IgD-negative memory B cell (primary cell): ENCODE measurements around the gene FIS1. TPM values are rescaled to one million over a fixed set of nuclear protein-coding genes. Genes with fewer than 3 reads are reported as not detected.

Source experiments
- H3K27ac Mint-ChIP-seq, 3 donors: one replicate each; pipeline ENCODE4 v1.8.0; 2020 to 2022; ENCODE audit warnings: mild to moderate bottlenecking in 3 of 3, mixed read lengths in 3 of 3, moderate library complexity in 1 of 3
- H3K27me3 Mint-ChIP-seq: one replicate; pipeline ENCODE4 v1.8.0; 2021; ENCODE audit warnings: mixed read lengths
- H3K36me3 Mint-ChIP-seq: one replicate; pipeline ENCODE4 v1.8.0; 2020; ENCODE audit warnings: mild to moderate bottlenecking, mixed read lengths
- H3K4me1 Mint-ChIP-seq, 3 donors: one replicate each; pipeline ENCODE4 v1.8.0; 2020 to 2022; ENCODE audit warnings: mixed read lengths in 3 of 3, mild to moderate bottlenecking in 1 of 3
- H3K4me3 Mint-ChIP-seq, 4 donors: one replicate each; pipeline ENCODE4 v1.8.0; 2020 to 2022; ENCODE audit warnings: mild to moderate bottlenecking in 4 of 4, mixed read lengths in 4 of 4, moderate library complexity in 3 of 4
- H3K9me3 Mint-ChIP-seq, 3 donors: one replicate each; pipeline ENCODE4 v1.8.0; 2020 to 2021; ENCODE audit warnings: mixed read lengths in 3 of 3, mild to moderate bottlenecking in 1 of 3
- polyA plus RNA-seq: library from polyadenylated mRNA; unstranded; fragments of 300-500 nt; fragmentation: Illumina TruSeq; gene quantifications from one replicate; pipeline ENCODE4 v1.2.3, GENCODE V29; 2021

Gene FIS1
- polyA plus RNA-seq, 1 donor from 2014 or later = 172 TPM

DNA sequence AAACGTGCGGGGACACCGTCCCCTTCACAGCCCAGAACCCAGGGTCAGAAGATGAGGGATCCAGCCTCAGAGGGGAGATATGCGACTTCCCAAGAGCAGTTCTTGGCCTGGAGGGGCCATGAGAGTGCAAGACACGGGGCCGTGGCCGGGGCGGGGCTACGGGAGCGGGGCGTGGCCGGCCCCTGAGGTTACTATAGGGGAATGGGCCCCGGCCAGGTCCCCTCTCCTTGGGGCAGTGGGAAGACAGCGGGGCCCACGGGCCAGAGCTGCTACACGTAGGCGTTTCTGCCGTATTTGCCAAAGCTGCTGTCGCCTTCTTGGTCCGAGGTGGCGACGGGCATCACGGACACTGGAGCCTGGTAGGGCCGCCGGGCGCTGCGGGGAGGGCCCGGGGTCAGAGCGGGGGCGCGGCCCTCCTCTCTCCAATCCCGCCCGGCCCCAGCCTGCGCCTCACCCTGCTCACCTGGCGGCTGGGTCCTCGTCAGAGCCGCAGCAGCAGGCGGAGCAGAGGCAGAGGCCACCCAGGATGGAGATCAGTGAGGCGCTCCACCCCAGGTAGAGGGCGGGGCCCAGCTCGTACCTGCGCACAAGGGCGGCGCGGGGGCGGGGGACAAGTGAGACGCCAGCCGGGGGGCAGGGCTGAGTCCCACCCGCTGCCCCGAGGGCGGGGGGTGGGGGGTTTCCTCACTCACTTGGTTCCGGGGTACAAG is 12.6 kb downstream of the FIS1 start:
- peak overlapping the region in 1 of 3 donors; percentile 74 for H3K27ac Mint-ChIP-seq

GRCh38 chr7:101231644-101232043 is 13.2 kb downstream of the FIS1 start:
- Mint-ChIP-seq H3K36me3 (no peaks in the 10 kb centered on the region), H3K4me1 (peaks cover 0 to 3% (median 2%) of the 10 kb centered on the region in 3 donors), H3K4me3 (no peak overlapping the region), H3K9me3 (no peaks in the 10 kb centered on the region), H3K27ac (peak overlapping the region in 1 of 3 donors; percentile 74), H3K27me3 (no peaks in the 10 kb centered on the region)

More for the DNA sequence above, 12.6 kb downstream of the FIS1 start:
- Mint-ChIP-seq H3K36me3 (no peaks in the 10 kb centered on the region), H3K4me1 (peaks cover 0 to 3% (median 2%) of the 10 kb centered on the region in 3 donors), H3K27me3 (no peaks in the 10 kb centered on the region), H3K9me3 (no peaks in the 10 kb centered on the region), H3K4me3 (no peak overlapping the region)

DNA sequence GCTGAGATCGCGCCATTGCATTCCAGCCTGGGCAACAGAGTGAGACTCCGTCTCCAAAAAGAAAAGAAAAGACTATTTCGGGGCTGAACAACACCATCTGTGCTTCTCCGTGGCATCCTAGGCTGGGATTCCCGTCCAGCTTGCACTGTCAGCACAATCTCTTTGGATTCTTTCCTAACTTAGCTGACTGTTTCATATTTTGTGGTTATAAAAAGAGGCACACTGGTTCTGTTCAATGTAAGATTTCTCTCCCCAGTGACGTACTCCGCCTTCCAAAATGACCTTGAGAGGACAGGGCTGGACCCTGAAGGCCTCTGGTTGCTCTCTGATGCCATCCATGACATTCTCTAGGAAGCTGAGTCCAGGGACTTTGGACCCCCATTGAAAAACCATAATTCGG is 18.2 kb downstream of the FIS1 start:
- H3K27me3 Mint-ChIP-seq = no peaks in the 10 kb centered on the region
- no peak overlapping the region for H3K27ac Mint-ChIP-seq
- peaks cover 0 to 6% (median 2%) of the 10 kb centered on the region in 3 donors for H3K4me1 Mint-ChIP-seq

DNA sequence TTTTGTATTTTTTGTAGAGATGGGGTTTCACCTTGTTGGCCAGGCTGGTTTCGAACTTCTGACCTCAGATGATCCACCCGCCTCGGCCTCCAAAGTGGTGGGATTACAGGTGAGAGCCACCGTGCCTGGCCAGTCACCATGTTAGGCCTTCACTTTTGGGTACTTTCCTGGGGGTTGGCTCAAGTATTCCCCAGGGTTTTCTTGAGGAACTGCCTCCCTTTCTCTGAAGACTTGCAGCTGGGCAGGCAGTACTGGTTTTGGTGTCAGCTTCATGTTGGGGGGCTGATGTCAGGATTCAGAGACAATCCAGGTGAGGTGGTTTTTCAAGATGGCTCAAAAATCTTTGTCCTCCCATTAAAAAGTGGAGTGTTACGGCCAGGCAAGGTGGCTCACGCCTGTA is 19.2 kb downstream of the FIS1 start:
- peaks cover 0 to 5% (median 5%) of the 10 kb centered on the region in 3 donors for H3K4me1 Mint-ChIP-seq
- H3K27me3 Mint-ChIP-seq = no peaks in the 10 kb centered on the region
- peaks cover 4% of the 10 kb centered on the region for H3K36me3 Mint-ChIP-seq
- H3K4me3 Mint-ChIP-seq = no peak overlapping the region
- H3K27ac Mint-ChIP-seq = no peak overlapping the region
- H3K9me3 Mint-ChIP-seq = no peaks in the 10 kb centered on the region

More for the DNA sequence above, 18.2 kb downstream of the FIS1 start:
- no peaks in the 10 kb centered on the region for H3K9me3 Mint-ChIP-seq
- peaks cover 4% of the 10 kb centered on the region for H3K36me3 Mint-ChIP-seq
- no peak overlapping the region for H3K4me3 Mint-ChIP-seq

DNA sequence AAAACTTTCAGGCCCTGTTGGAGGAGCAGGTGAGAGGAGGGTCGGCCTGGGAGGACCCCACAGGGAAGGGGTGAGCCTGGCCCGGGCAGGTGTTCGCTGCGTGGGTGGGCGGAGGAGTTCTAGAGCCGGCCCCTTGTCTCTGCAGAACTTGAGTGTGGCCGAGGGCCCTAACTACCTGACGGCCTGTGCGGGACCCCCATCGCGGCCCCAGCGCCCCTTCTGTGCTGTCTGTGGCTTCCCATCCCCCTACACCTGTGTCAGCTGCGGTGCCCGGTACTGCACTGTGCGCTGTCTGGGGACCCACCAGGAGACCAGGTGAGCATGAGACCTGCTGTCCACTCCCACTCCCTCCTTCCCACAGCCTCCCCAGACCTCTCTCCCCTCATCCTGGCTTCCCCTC is 21.4 kb downstream of the FIS1 start:
- H3K4me1 Mint-ChIP-seq = peaks cover 7 to 16% (median 12%) of the 10 kb centered on the region in 3 donors
- H3K36me3 Mint-ChIP-seq = peaks cover 4% of the 10 kb centered on the region
- H3K27ac Mint-ChIP-seq = no peak overlapping the region
- no peaks in the 10 kb centered on the region for H3K9me3 Mint-ChIP-seq
- no peaks in the 10 kb centered on the region for H3K27me3 Mint-ChIP-seq
- H3K4me3 Mint-ChIP-seq = peak overlapping the region in 1 of 4 donors; percentile 47

DNA sequence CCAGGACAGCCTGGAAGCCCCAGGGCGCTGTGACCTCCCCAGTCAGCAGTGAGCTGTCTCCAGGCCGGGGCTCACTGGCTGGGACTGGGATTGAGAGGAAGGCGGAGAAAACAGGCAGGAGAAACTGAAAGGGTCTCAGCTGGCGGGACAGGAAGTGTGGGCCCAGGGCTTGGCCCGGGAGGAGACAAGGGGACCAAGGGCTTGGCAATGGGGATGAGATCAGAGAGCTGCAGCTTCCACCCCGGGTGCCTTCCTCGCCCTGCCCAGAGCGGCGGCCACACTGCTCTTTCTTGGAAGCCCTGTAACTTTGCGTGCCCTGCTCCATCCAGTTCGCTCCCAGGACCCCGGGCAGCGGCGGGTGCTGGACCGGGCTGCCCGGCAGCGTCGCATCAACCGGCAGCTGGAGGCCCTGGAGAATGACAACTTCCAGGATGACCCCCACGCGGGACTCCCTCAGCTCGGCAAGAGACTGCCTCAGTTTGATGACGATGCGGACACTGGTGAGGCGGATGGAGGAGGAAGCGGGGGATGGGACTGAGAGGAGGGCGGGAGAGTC is 22.5 kb downstream of the FIS1 start:
- H3K4me3 Mint-ChIP-seq = no peak overlapping the region
- H3K9me3 Mint-ChIP-seq = no peaks in the 10 kb centered on the region
- H3K27ac Mint-ChIP-seq = no peak overlapping the region
- H3K36me3 Mint-ChIP-seq = peaks cover 4% of the 10 kb centered on the region
- peaks cover 12 to 17% (median 16%) of the 10 kb centered on the region in 3 donors for H3K4me1 Mint-ChIP-seq
- peaks cover 2% of the 10 kb centered on the region for H3K27me3 Mint-ChIP-seq

DNA sequence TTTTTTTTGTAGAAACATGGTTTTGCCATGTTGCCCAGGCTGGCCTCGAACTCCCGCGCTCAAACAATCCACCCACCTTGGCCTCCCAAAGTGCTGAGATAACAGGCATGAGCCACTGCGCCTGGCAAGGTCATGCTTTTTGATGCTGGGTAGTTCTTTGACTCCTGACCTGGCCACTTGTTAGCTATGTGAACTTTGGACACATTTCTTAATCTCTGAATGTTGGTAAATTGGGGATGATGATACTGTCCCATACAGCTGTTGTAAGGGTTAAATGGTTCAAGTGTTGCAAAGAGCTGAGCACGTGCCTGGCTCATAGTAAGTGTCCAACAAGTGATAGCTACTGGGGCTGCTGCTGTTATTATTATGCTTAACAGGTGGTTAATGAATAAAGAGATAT is 24.6 kb downstream of the FIS1 start:
- no peaks in the 10 kb centered on the region for H3K9me3 Mint-ChIP-seq
- peak overlapping the region in 2 of 4 donors; percentile 10 to 12 for H3K4me3 Mint-ChIP-seq
- peaks cover 4% of the 10 kb centered on the region for H3K36me3 Mint-ChIP-seq
- peak overlapping the region in 1 of 3 donors; percentile 9 for H3K27ac Mint-ChIP-seq
- peaks cover 2% of the 10 kb centered on the region for H3K27me3 Mint-ChIP-seq
- H3K4me1 Mint-ChIP-seq = peaks cover 12 to 19% (median 19%) of the 10 kb centered on the region in 3 donors

- Mint-ChIP-seq H3K4me1 (peaks cover 12 to 19% (median 16%) of the 10 kb centered on the region in 3 donors), H3K9me3 (no peaks in the 10 kb centered on the region), H3K27ac (peak overlapping the region; percentile 84 to 95 (median 95)), H3K4me3 (peak overlapping the region; percentile 92 to 97 (median 94)), H3K36me3 (peaks cover 4% of the 10 kb centered on the region), H3K27me3 (peaks cover 2% of the 10 kb centered on the region)
These were observed 26.4 kb downstream of the FIS1 start for GRCh38 chr7:101218236-101219125.

GRCh38 chr7:101217388-101218235 is 27.3 kb downstream of the FIS1 start, which contains the start of the genes PLOD3 and ZNHIT1:
Gene PLOD3 (minus strand): TSS chr7:101217581. CDS start chr7:101217274, 307 bp downstream.
Gene ZNHIT1 (plus strand): TSS chr7:101218165. CDS start chr7:101218196, 31 bp downstream.
- Mint-ChIP-seq H3K27ac (peak within 1 kb of the TSS; percentile 84 to 95 (median 95)), H3K36me3 (peaks cover 4% of the 10 kb centered on the region), H3K4me3 (peak within 1 kb of the TSS; percentile 92 to 97 (median 94)), H3K9me3 (no peaks in the 10 kb centered on the region), H3K27me3 (peaks cover 2% of the 10 kb centered on the region), H3K4me1 (peaks cover 12 to 19% (median 16%) of the 10 kb centered on the region in 3 donors)

- Mint-ChIP-seq H3K4me3 (peak overlapping the region; percentile 92 to 97 (median 94)), H3K27ac (peak overlapping the region; percentile 67 to 95 (median 84)), H3K27me3 (peaks cover 2% of the 10 kb centered on the region), H3K9me3 (no peaks in the 10 kb centered on the region), H3K36me3 (peaks cover 2% of the 10 kb centered on the region), H3K4me1 (peaks cover 12 to 19% (median 16%) of the 10 kb centered on the region in 3 donors)
These were observed 28.0 kb downstream of the FIS1 start for GRCh38 chr7:101216860-101217387.

DNA sequence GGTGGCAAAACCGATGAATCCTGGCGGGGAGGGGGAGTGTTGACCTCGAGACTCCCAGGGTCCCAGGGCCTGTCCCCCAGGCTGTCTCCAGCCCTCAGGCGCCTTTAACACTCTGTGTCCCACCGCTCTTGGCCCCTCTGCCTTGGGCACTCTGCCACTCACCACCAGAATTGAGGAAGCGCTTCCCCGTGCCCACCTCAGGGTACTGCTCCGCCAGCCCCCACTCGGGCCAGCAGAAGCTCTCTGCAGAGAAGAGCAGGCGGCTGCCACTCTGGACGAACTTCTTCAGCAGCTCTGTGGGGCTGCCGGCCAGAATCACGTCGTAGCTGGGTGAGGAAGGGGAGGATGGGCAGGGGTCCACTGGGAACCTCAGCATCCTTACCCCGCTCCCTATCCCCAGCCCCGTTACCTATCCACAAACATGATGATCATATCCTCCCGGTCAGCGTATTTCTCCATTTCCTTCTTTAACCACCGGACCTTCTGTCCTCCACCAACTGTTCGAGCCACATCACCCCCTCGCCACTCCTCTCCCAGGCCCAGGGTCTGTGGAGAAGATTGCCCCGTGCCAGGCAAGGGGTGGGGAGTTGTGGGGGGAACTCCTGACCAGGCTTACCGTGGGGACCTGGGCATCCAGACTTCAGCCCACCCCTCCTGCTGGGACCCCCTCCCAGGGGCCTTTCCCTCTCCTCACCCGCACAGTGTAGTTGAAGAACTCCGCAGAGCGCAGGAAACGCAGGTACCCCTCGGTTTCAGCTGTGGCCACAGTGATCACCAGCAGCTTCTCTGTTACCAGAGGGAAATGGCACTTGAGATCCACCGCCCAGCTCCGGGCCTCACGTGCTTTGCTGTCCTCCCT is 28.7 kb downstream of the FIS1 start:
- Mint-ChIP-seq H3K4me1 (peaks cover 12 to 17% (median 16%) of the 10 kb centered on the region in 3 donors), H3K9me3 (no peaks in the 10 kb centered on the region), H3K27me3 (peaks cover 2% of the 10 kb centered on the region), H3K4me3 (peak overlapping the region; percentile 92 to 97 (median 94)), H3K27ac (peak overlapping the region in 2 of 3 donors; percentile 67 to 84), H3K36me3 (peaks cover 2% of the 10 kb centered on the region)

- Mint-ChIP-seq H3K9me3 (no peaks in the 10 kb centered on the region), H3K27me3 (no peaks in the 10 kb centered on the region)
These were observed 32.9 kb downstream of the FIS1 start for GRCh38 chr7:101212014-101212413.

GRCh38 chr7:101211501-101211900 is 33.4 kb downstream of the FIS1 start:
- Mint-ChIP-seq H3K36me3 (peaks cover 5% of the 10 kb centered on the region), H3K27ac (no peak overlapping the region), H3K4me1 (peaks cover 0 to under 1% (median under 1%) of the 10 kb centered on the region in 3 donors), H3K9me3 (no peaks in the 10 kb centered on the region), H3K4me3 (no peak overlapping the region), H3K27me3 (no peaks in the 10 kb centered on the region)

More at GRCh38 chr7:101212014-101212413, 32.9 kb downstream of the FIS1 start:
- H3K36me3 Mint-ChIP-seq = peaks cover 5% of the 10 kb centered on the region
- H3K4me1 Mint-ChIP-seq = peaks cover 0 to 3% (median 3%) of the 10 kb centered on the region in 3 donors
- H3K27ac Mint-ChIP-seq = no peak overlapping the region
- no peak overlapping the region for H3K4me3 Mint-ChIP-seq
